DMS 273 (cell line): Measurements from ENCODE around the gene HOGA1.
"Not testable (repeated sequence)": the region's sequence is repeated elsewhere in the genome, so short reads cannot be mapped to it uniquely, and the experiment has no call there.

ENCODE experiments used
- DNase-seq: peaks from one replicate; lab custom pipeline; 2025; ENCODE audit not compliant: unreplicated experiment; lab: John Stamatoyannopoulos, UW

HOGA1 gene

DNA sequence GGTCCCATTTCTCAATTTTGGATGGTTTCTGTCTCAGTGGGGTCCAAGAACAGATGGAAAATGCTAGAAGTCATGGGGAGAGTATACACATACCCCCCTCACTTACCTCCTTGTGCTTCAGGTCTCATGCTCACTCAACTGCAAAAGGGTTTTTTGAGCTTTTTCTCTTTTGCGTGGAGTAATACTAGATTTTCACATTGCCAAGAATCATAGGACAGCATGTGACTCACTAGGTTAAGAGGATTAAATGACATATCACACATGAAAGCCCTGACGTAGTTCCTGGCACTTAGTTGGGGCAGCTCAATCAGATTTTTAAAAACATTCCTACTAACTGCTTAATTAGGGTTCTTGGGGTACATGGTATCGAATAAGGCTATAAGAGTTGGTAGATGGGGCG, 60.7 kb downstream of the HOGA1 start:
- DNase-seq = no peak

- DNase-seq = no peak
These were observed 63.4 kb downstream of the HOGA1 start for GRCh38 chr10:97647556-97647955.

DNA sequence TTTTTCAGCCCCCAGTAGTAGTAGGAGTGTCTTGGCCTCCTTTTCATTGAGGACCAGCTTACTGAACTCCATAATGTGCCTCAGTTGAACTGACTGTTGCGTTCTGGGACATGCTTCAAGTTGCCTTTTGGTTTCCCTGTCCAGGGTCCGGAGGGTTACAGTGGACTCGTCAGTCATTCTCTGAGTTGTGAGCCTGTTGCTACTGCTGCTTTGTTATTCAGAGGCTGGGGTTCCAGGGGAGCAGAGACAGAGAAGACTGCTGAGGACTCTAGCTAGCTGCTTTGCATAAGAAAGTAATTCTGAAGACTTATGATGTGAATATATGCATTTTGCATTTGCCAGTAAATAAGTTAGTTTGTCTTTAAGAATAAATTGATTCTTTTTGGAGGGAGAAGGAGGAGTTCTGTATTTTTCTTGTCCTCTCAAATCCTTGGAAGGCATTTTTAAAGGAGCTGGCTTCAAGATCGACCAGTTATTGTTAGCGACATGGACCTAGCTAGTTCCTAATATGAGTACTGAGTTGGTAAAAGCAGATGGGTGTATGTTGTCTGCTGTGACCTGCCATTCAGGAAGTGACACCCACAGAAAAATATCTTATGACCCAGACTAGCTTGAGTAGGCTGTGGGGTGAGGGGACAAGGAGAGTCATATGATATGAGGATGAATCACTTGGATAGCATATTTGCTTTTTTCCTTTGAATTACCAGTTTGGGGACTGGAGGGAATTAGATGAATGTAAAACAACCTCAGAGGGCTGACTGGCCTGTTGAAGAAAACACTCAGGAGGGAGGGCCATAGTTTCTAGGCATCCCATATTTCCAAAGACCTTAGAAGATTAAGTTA, 64.6 kb downstream of the HOGA1 start:
- no peak for DNase-seq

DNA sequence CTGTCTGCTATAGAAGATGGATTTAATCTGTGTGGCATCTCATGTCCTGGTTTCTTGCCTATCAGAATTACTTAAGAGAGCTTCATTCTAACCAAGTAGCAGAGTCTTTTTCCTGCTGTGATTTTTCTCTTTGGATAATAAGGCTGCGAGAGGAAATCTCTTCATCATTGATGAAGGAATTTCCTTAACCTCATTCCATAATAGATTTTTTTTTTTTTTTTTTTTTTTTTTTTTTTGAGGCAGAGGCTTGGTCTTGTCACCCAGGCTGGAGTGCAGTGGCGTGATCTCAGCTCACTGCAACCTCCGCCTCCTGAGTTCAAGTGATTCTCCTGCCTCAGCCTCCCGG, 65.2 kb downstream of the HOGA1 start:
- DNase-seq = not testable (repeated sequence)

- no peak for DNase-seq
These were observed 66.5 kb downstream of the HOGA1 start for GRCh38 chr10:97650726-97651125.

DNA sequence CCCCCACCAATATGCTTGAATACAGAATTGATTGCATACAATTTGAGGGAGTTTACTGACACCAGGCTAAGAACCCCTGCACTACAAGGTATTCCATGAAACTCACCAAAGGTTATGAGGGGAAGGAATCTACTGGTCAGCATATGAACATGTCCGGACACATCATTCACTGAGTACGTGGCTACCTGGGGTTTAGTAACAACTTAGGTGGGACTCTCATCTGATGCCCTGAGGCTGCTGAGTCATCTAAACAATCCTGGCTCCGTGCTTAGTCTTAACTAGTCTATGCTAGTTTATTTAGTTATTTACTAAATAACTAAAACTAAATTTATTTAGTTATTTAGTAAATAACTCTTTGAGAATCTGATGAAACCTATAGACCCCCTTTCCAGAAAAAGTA, 67.6 kb downstream of the HOGA1 start:
- DNase-seq = no peak

GRCh38 chr10:97656777-97657176, 72.6 kb downstream of the HOGA1 start:
- no peak for DNase-seq

GRCh38 chr10:97659589-97659988, 75.4 kb downstream of the HOGA1 start:
- peak; percentile 29 for DNase-seq
